Small intestine (tissue), 7 donors: Measurements from ENCODE around the gene RBL2. TPM values are rescaled to one million over a fixed set of nuclear protein-coding genes. Genes with fewer than 3 reads are reported as not detected.

Source experiments
- DNase-seq, 2 donors: peaks; one replicate each; pipeline versions ENCODE4 v3.0.0 to v3.0.0-alpha.2; 2013
- FAIRE-seq: peaks from 2 replicates; lab custom pipeline; 2012; peaks lifted over from hg19 to GRCh38; lab: Jason Lieb, UNC
- H3K27ac ChIP-seq, 3 donors: one replicate each; pipeline ENCODE4 v1.5.1; 2013; ENCODE audit warnings: low read length in 2 of 3, mild to moderate bottlenecking in 2 of 3, control low read depth in 1 of 3, inconsistent platforms in 1 of 3, low read depth in 1 of 3, moderate library complexity in 1 of 3
- H3K27me3 ChIP-seq, 3 donors: one replicate each; pipeline ENCODE4 v1.6.1; 2013; ENCODE audit warnings: low read length in 3 of 3, inconsistent platforms in 1 of 3; ENCODE audit not compliant: control insufficient read depth in 3 of 3, insufficient read depth in 3 of 3
- H3K36me3 ChIP-seq, 3 donors: one replicate each; pipeline ENCODE4 v1.6.1; 2013; ENCODE audit warnings: low read length in 3 of 3, inconsistent platforms in 1 of 3, low read depth in 1 of 3, mild to moderate bottlenecking in 1 of 3, moderate library complexity in 1 of 3; ENCODE audit not compliant: control insufficient read depth in 3 of 3, insufficient read depth in 2 of 3
- H3K4me1 ChIP-seq, 3 donors: one replicate each; pipeline ENCODE4 v1.6.1; 2013; ENCODE audit warnings: low read length in 2 of 3, inconsistent platforms in 1 of 3, low read depth in 1 of 3, mild to moderate bottlenecking in 1 of 3, moderate library complexity in 1 of 3; ENCODE audit not compliant: control insufficient read depth in 3 of 3, insufficient read depth in 2 of 3
- H3K4me3 ChIP-seq, 3 donors: one replicate each; pipeline ENCODE4 v1.5.1; 2013; ENCODE audit warnings: low read length in 3 of 3, control low read depth in 1 of 3, inconsistent platforms in 1 of 3, low read depth in 1 of 3, mild to moderate bottlenecking in 1 of 3, moderate library complexity in 1 of 3
- H3K9me3 ChIP-seq, 2 donors: one replicate each; pipeline ENCODE4 v1.6.1; 2013; ENCODE audit warnings: low read depth in 1 of 2, low read length in 1 of 2; ENCODE audit not compliant: control insufficient read depth in 2 of 2, insufficient read depth in 1 of 2
- WGBS, 3 donors: extraction: QIAGEN DNeasy Blood & Tissue Kit; methylation state at CpG; one replicate each; pipeline ENCODE4 v1.1.7; 2013; 5-methylcytosine and 5-hydroxymethylcytosine counted together
- polyA plus RNA-seq, 4 donors: library from polyadenylated mRNA; stranded (reverse) in 3 of 4; unstranded in 1 of 4; fragments of 200-250 nt in 3 of 4; fragments of 120-200 nt in 1 of 4; gene quantifications; one replicate each; pipeline versions ENCODE4 v1.2.1 to v1.2.3, GENCODE V29; 2013
- donor health status: healthy with polysubstance abuse.
- donor health status: control.
- donor health status: control.
- donor health status: Bipolar disorder and iron deficiency.
- donor health status: healthy.

Gene RBL2
- polyA plus RNA-seq, 4 donors = 20.5 to 66.1 (median 28.5) TPM

- Histone ChIP-seq H3K27me3 (no peaks in the 10 kb centered on the region), H3K36me3 (peaks cover 2 to 18% (median 15%) of the 10 kb centered on the region in 3 donors), H3K27ac (no peak overlapping the region), H3K4me1 (no peaks in the 10 kb centered on the region), H3K4me3 (no peak overlapping the region), H3K9me3 (no peaks in the 10 kb centered on the region)
- FAIRE-seq (no peak), DNase-seq (no peak)
- 78 to 100% (median 83%) methylated on average over 1 of the region's 1 CpG for WGBS, 3 donors
Measured at GRCh38 chr16:53489755-53490154, 55.5 kb downstream of the RBL2 start.

- 91 to 100% (median 92%) methylated on average over 1 of the region's 1 CpG for WGBS, 3 donors
- no peaks in the 10 kb centered on the region for H3K27me3 ChIP-seq
- peaks cover 9 to 31% (median 30%) of the 10 kb centered on the region in 3 donors for H3K36me3 ChIP-seq
- DNase-seq (no peak), FAIRE-seq (no peak)
- no peak overlapping the region for H3K27ac ChIP-seq
- H3K9me3 ChIP-seq = no peaks in the 10 kb centered on the region
- no peak overlapping the region for H3K4me3 ChIP-seq
- H3K4me1 ChIP-seq = no peaks in the 10 kb centered on the region
Measured at GRCh38 chr16:53492503-53492902, 58.2 kb downstream of the RBL2 start.

GRCh38 chr16:53494636-53495035, 60.4 kb downstream of the RBL2 start:
- 95 to 97% (median 97%) methylated on average over 6 of the region's 6 CpGs for WGBS, 3 donors
- H3K36me3 ChIP-seq = peaks cover 12 to 33% (median 31%) of the 10 kb centered on the region in 3 donors
- no peak overlapping the region for H3K4me3 ChIP-seq
- no peaks in the 10 kb centered on the region for H3K27me3 ChIP-seq
- no peak for FAIRE-seq
- no peaks in the 10 kb centered on the region for H3K9me3 ChIP-seq
- no peak overlapping the region for H3K27ac ChIP-seq
- DNase-seq = no peak
- no peaks in the 10 kb centered on the region for H3K4me1 ChIP-seq

GRCh38 chr16:53495325-53495724, 61.1 kb downstream of the RBL2 start:
- Histone ChIP-seq H3K27ac (no peak overlapping the region), H3K36me3 (peaks cover 12 to 33% (median 31%) of the 10 kb centered on the region in 3 donors), H3K9me3 (no peaks in the 10 kb centered on the region), H3K27me3 (no peaks in the 10 kb centered on the region), H3K4me3 (no peak overlapping the region), H3K4me1 (no peaks in the 10 kb centered on the region)
- FAIRE-seq (no peak), DNase-seq (no peak)
- 91 to 93% (median 93%) methylated on average over 4 of the region's 4 CpGs for WGBS, 3 donors

GRCh38 chr16:53498984-53499383, 64.7 kb downstream of the RBL2 start:
- Histone ChIP-seq H3K27me3 (no peaks in the 10 kb centered on the region), H3K27ac (peak overlapping the region in 2 of 3 donors; percentile 8 to 71), H3K4me1 (peaks cover 0 to 15% (median 0%) of the 10 kb centered on the region in 3 donors), H3K9me3 (no peaks in the 10 kb centered on the region), H3K4me3 (no peak overlapping the region), H3K36me3 (peaks cover 12 to 26% (median 20%) of the 10 kb centered on the region in 3 donors)
- FAIRE-seq = no peak
- WGBS, 3 donors = 28 to 55% (median 34%) methylated on average over 4 of the region's 4 CpGs
- DNase-seq = peak; percentile 12 to 90

- no peaks in the 10 kb centered on the region for H3K27me3 ChIP-seq
- H3K4me3 ChIP-seq = peak overlapping the region in 1 of 3 donors; percentile 87
- peak overlapping the region in 2 of 3 donors; percentile 24 to 31 for H3K27ac ChIP-seq
- FAIRE-seq (no peak), DNase-seq (peak; percentile 55 to 56)
- H3K4me1 ChIP-seq = peaks cover 4 to 20% (median 6%) of the 10 kb centered on the region in 3 donors
- 23 to 46% (median 31%) methylated on average over 9 of the region's 9 CpGs for WGBS, 3 donors
- peaks cover 4 to 14% (median 6%) of the 10 kb centered on the region in 3 donors for H3K36me3 ChIP-seq
- no peaks in the 10 kb centered on the region for H3K9me3 ChIP-seq
Measured at GRCh38 chr16:53501216-53501859, 67.1 kb downstream of the RBL2 start.

GRCh38 chr16:53502331-53503269, 68.3 kb downstream of the RBL2 start, which contains the start of gene AKTIP:
AKTIP (minus strand) TSS chr16:53503209; CDS start chr16:53500259, 2,950 bp downstream.
- DNase-seq = peak; percentile 56 to 93
- Histone ChIP-seq H3K9me3 (no peaks in the 10 kb centered on the region), H3K4me1 (peaks cover 4 to 20% (median 6%) of the 10 kb centered on the region in 3 donors), H3K36me3 (peaks cover 0 to 3% (median 2%) of the 10 kb centered on the region in 3 donors), H3K27ac (peak within 1 kb of the TSS; percentile 90 to 98 (median 92)), H3K27me3 (no peaks in the 10 kb centered on the region), H3K4me3 (peak within 1 kb of the TSS; percentile 78 to 87 (median 79))
- 0 to 1% (median 0%) methylated on average over 42 to 76 of the region's 76 CpGs for WGBS, 3 donors
- no peak for FAIRE-seq

- peak overlapping the region; percentile 78 to 87 (median 79) for H3K4me3 ChIP-seq
- no peaks in the 10 kb centered on the region for H3K36me3 ChIP-seq
- H3K27ac ChIP-seq = peak overlapping the region; percentile 88 to 98 (median 92)
- FAIRE-seq (no peak), DNase-seq (peak; percentile 100)
- peaks cover 4 to 20% (median 6%) of the 10 kb centered on the region in 3 donors for H3K4me1 ChIP-seq
- H3K27me3 ChIP-seq = no peaks in the 10 kb centered on the region
- 0% methylated on average over 39 to 46 of the region's 46 CpGs for WGBS, 3 donors
- H3K9me3 ChIP-seq = no peaks in the 10 kb centered on the region
Measured at GRCh38 chr16:53503270-53503923, 69.1 kb downstream of the RBL2 start.
